IMR-90 (cell line): ENCODE results near the gene PTPRG. TPM values are rescaled to one million over a fixed set of nuclear protein-coding genes. Genes with fewer than 3 reads are reported as not detected.

Source experiments
- ATAC-seq: fragments of 200-7000 bp; cut with Tn5 transposase; 2 replicates; pipeline ENCODE4 v1.9.1; 2020; ENCODE audit warnings: low read depth, mild to moderate bottlenecking, moderate library complexity
- BruUV-seq: library from RNA; stranded (reverse); fragments of 400-500 nt; replicated peaks from 2 replicates; lab custom pipeline; 2021; lab: Mats Ljungman, UMichigan
- CTCF ChIA-PET: fragments of 300-600 bp; formaldehyde crosslinking; extraction: SDS; loops from one replicate; lab custom pipeline; 2021; ENCODE audit warnings: antibody characterized with exemption; lab: Yijun Ruan, JAX
- POLR2A ChIA-PET: fragments of 300-600 bp; sonication (Branson Sonifier 250); formaldehyde crosslinking; loops from one replicate; lab custom pipeline; 2022; ENCODE audit warnings: antibody characterized with exemption; ENCODE audit not compliant: unreplicated experiment; lab: Charles Lee
- DNase-seq: peaks from one replicate; pipeline ENCODE4 v3.0.0; 2013
- H2AFZ ChIP-seq: replicated peaks from 2 replicates; pipeline ENCODE3; 2013; ENCODE audit warnings: low read length, mild to moderate bottlenecking; ENCODE audit not compliant: poor library complexity
- H2AK5ac ChIP-seq: 2 replicates; pipeline ENCODE4 v1.6.1; 2013; ENCODE audit warnings: low read depth, low read length, inconsistent platforms
- H2AK9ac ChIP-seq: replicated peaks from 2 replicates; pipeline ENCODE3; 2013; ENCODE audit warnings: mild to moderate bottlenecking, low read depth, low read length, moderate library complexity; ENCODE audit not compliant: poor library complexity
- H2BK120ac ChIP-seq: 2 replicates; pipeline ENCODE4 v1.6.1; 2013; ENCODE audit warnings: low read depth, low read length, inconsistent platforms
- H2BK15ac ChIP-seq: 3 replicates; pipeline ENCODE4 v1.6.1; 2013; ENCODE audit warnings: low read depth, low read length, inconsistent platforms
- H2BK20ac ChIP-seq: 2 replicates; pipeline ENCODE4 v1.6.1; 2013; ENCODE audit warnings: low read depth, mild to moderate bottlenecking, inconsistent platforms, low read length, moderate library complexity
- H2BK5ac ChIP-seq: 2 replicates; pipeline ENCODE4 v1.6.1; 2013; ENCODE audit warnings: mild to moderate bottlenecking, low read depth, low read length, inconsistent platforms; ENCODE audit not compliant: poor library complexity, severe bottlenecking
- H3K14ac ChIP-seq: replicated peaks from 2 replicates; pipeline ENCODE4 v1.6.1; 2013; ENCODE audit warnings: low read depth, low read length, inconsistent platforms
- H3K18ac ChIP-seq: 2 replicates; pipeline ENCODE4 v1.6.1; 2013; ENCODE audit warnings: low read depth, low read length, control low read depth
- H3K23ac ChIP-seq: 2 replicates; pipeline ENCODE4 v1.6.1; 2013; ENCODE audit warnings: low read depth, low read length, inconsistent platforms
- H3K27ac ChIP-seq: 2 replicates; pipeline ENCODE4 v1.5.1; 2013; ENCODE audit warnings: mild to moderate bottlenecking, control low read depth, low read length; ENCODE audit not compliant: insufficient read depth
- H3K27me3 ChIP-seq: 2 replicates; pipeline ENCODE4 v1.6.1; 2013; ENCODE audit warnings: low read length; ENCODE audit not compliant: control insufficient read depth, insufficient read depth
- H3K36me3 ChIP-seq: 2 replicates; pipeline ENCODE4 v1.6.1; 2013; ENCODE audit warnings: low read length, mixed read lengths; ENCODE audit not compliant: control insufficient read depth, insufficient read depth
- H3K4ac ChIP-seq: 2 replicates; pipeline ENCODE4 v1.6.1; 2013; ENCODE audit warnings: low read depth, low read length, inconsistent platforms
- H3K4me1 ChIP-seq: 2 replicates; pipeline ENCODE4 v1.6.1; 2013; ENCODE audit warnings: low read length, mixed read lengths; ENCODE audit not compliant: control insufficient read depth, insufficient read depth
- H3K4me2 ChIP-seq: 2 replicates; pipeline ENCODE4 v1.6.1; 2013; ENCODE audit warnings: low read depth, mild to moderate bottlenecking, control low read depth, low read length, moderate library complexity
- H3K4me3 ChIP-seq: 2 replicates; pipeline ENCODE4 v1.5.1; 2013; ENCODE audit warnings: low read depth, mild to moderate bottlenecking, control low read depth, low read length, moderate library complexity; ENCODE audit not compliant: insufficient read depth
- H3K56ac ChIP-seq: 2 replicates; pipeline ENCODE4 v1.6.1; 2013; ENCODE audit warnings: low read length, inconsistent platforms; ENCODE audit not compliant: insufficient read depth; ENCODE audit errors: extremely low read depth
- H3K79me1 ChIP-seq, 2 experiments: 2 replicates each; pipeline ENCODE4 v1.6.1; 2013; ENCODE audit warnings: low read length in 2 of 2, inconsistent platforms in 1 of 2, low read depth in 1 of 2
- H3K9ac ChIP-seq: 2 replicates; pipeline ENCODE4 v1.6.1; 2013; ENCODE audit warnings: low read depth, low read length, control low read depth
- H3K9me1 ChIP-seq: 2 replicates; pipeline ENCODE4 v1.6.1; 2013; ENCODE audit warnings: low read length, inconsistent platforms; ENCODE audit not compliant: insufficient read depth
- H3K9me3 ChIP-seq: 2 replicates; pipeline ENCODE4 v1.6.1; 2013; ENCODE audit warnings: low read length; ENCODE audit not compliant: control insufficient read depth, insufficient read depth
- H4K20me1 ChIP-seq: 2 replicates; pipeline ENCODE4 v1.6.1; 2013; ENCODE audit warnings: low read length, inconsistent platforms; ENCODE audit not compliant: insufficient read depth
- H4K5ac ChIP-seq: 2 replicates; pipeline ENCODE4 v1.6.1; 2013; ENCODE audit warnings: mild to moderate bottlenecking, low read depth, low read length, control low read depth
- H4K8ac ChIP-seq, 2 experiments: 2 replicates each; pipeline ENCODE4 v1.6.1; 2013; ENCODE audit warnings: low read depth in 2 of 2, low read length in 2 of 2, control low read depth in 1 of 2, inconsistent platforms in 1 of 2
- H4K91ac ChIP-seq: 2 replicates; pipeline ENCODE4 v1.6.1; 2013; ENCODE audit warnings: low read depth, low read length, inconsistent platforms; ENCODE audit not compliant: insufficient read depth
- BHLHE40 ChIP-seq: fragments of 150-350 bp; IDR thresholded peaks from 2 replicates; pipeline ENCODE4 v1.6.1; 2016; ENCODE audit warnings: mild to moderate bottlenecking, low read depth, low read length
- CHD1 ChIP-seq: IDR thresholded peaks from 2 replicates; pipeline ENCODE4 v1.6.1; 2012; ENCODE audit warnings: low read depth, low read length, improper control_type of control experiment
- MAFK ChIP-seq: IDR thresholded peaks from 2 replicates; pipeline ENCODE4 v1.6.1; 2012; ENCODE audit warnings: low read depth, low read length, improper control_type of control experiment
- RAD21 ChIP-seq: IDR thresholded peaks from 2 replicates; pipeline ENCODE4 v1.6.1; 2012; ENCODE audit warnings: low read length, improper control_type of control experiment
- SMC3 ChIP-seq: fragments of 150-350 bp; IDR thresholded peaks from 2 replicates; pipeline ENCODE4 v1.6.1; 2016; ENCODE audit warnings: low read depth, mild to moderate bottlenecking, antibody characterized with exemption, low read length, moderate library complexity
- WGBS, 2 experiments: methylation state at CpG; one replicate each; pipeline versions ENCODE4 v1.1.5 to v1.1.7; 2013; ENCODE audit warnings: missing lambda C conversion rate in 2 of 2; ENCODE audit not compliant: insufficient read length in 1 of 2; ENCODE audit errors: extremely low coverage in 2 of 2; 5-methylcytosine and 5-hydroxymethylcytosine counted together
- dilution Hi-C: fragments of 300-500 bp; cut with HindIII; formaldehyde crosslinking; loops from one replicate; pipeline ENCODE4 v1.14.3; 2018; ENCODE audit warnings: low sequenced_read_pairs; ENCODE audit not compliant: unreplicated experiment
- in situ Hi-C: fragments of 300-500 bp; cut with MboI; formaldehyde crosslinking; loops from 3 replicates; pipeline ENCODE4 v1.14.3; 2019; ENCODE audit warnings: low sequenced_read_pairs, inconsistent platforms, mixed read lengths
- intact Hi-C: fragments of 100-400 bp; cut with micrococcal nuclease; formaldehyde crosslinking; loops from 2 replicates; pipeline ENCODE4 v1.10.0; 2022
- polyA plus RNA-seq, 3 experiments: library from polyadenylated mRNA; depleted of rRNA; stranded (reverse); fragments of >200 nt; gene quantifications; 2 replicates each; pipeline ENCODE4 v1.2.3, GENCODE V29; 2012; ENCODE audit warnings: low replicate concordance in 1 of 3
- total RNA-seq: library from RNA; depleted of rRNA; stranded (reverse); fragments of >200 nt; gene quantifications from 2 replicates; pipeline ENCODE4 v1.2.3, GENCODE V29; 2012

The PTPRG gene
- total and polyA plus RNA-seq, 2 of the 4 experiments (the other 2 are of a cell fraction): 7.7 to 31.0 TPM

DNA sequence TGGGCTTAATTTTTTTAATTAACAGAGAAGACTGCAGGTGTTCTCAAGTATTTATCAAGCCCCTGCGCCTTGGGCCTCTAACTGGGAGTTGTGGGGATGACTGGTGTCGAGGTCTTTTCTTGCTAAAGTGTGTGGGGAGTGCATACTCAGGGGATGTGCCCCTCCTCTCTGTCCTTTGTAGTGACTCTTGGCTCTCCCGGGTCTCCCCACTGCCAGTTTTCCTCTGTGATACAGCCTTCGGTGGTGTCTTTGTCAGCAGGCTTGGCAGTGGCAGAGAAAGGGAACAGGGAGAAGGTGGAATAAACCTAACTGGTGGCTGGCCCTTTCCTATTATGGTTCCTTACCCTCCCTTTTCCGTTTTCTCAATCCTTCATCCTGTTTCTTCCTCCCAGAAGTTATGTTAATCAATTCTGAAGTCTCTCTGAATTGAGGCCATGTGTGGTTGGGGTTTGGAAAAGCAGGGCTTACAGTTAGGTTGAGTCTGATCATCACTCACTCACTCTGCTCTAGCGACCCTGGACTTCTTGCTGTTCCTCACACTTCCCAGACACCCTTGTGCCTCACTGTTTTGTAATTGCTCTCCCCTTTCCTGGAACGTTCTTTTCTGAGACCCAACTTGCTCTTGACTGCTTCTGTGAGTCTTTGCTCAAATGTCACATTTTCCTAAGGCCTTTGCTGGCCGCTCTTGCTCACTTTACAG is 158.1 kb downstream of the PTPRG start:
- Histone ChIP-seq H3K27ac (no peak overlapping the region), H3K4ac (no peak overlapping the region), H4K5ac (no peak overlapping the region), H2BK5ac (no peak overlapping the region), H3K9me3 (no peaks in the 10 kb centered on the region), H3K23ac (no peak overlapping the region), H2AK9ac (no peak overlapping the region), H3K27me3 (no peaks in the 10 kb centered on the region), H3K4me3 (no peak overlapping the region), H4K20me1 (peaks cover 11% of the 10 kb centered on the region; the same call in 1 of the 2 replicates), H2BK15ac (no peak overlapping the region), H2AK5ac (no peak overlapping the region), H4K8ac (no peak overlapping the region), H3K4me2 (no peak overlapping the region), H2BK120ac (no peak overlapping the region), H2BK20ac (no peak overlapping the region), H3K36me3 (no peaks in the 10 kb centered on the region), H3K56ac (no peak overlapping the region), H4K91ac (no peak overlapping the region), H3K14ac (no peak overlapping the region), H3K18ac (no peak overlapping the region), H3K79me1 (peaks cover 17 to 58% of the 10 kb centered on the region in 2 experiments; a peak in 3 of 4 replicates), H3K9ac (no peak overlapping the region), H3K4me1 (no peaks in the 10 kb centered on the region), H2AFZ (no peak overlapping the region), H3K9me1 (no peaks in the 10 kb centered on the region)
- dilution Hi-C loops (no loop called here), intact Hi-C loops (no loop called here), in situ Hi-C loops (no loop called here)
- ATAC-seq: no peak
- no TSS peak for BruUV-seq
- DNase-seq: no peak
- CTCF ChIA-PET: no interaction called here
- POLR2A ChIA-PET: no interaction called here
- 61% methylated on average over 2 of the region's 8 CpGs; no CpG with 5 or more reads in 1 of the 2 experiments for WGBS, 2 experiments
- TF ChIP-seq RAD21: no peak
- TF ChIP-seq CHD1: no peak
- TF ChIP-seq SMC3: no peak
- TF ChIP-seq BHLHE40: no peak
- no peak for TF ChIP-seq MAFK
